IPS-NIHi7 (cell line): ENCODE data around the gene MIP.
"Not testable (repeated sequence)": the region's sequence is repeated elsewhere in the genome, so short reads cannot be mapped to it uniquely, and the experiment has no call there.

Experiments
- DNase-seq: peaks from one replicate; pipeline ENCODE4 v3.0.0; 2012; ENCODE audit warnings: mixed read lengths; ENCODE audit errors: extremely low spot score

Gene MIP

GRCh38 chr12:56468216-56469006 lies 14.0 kb upstream of the MIP start, which contains the start of gene SPRYD4:
TSS of gene SPRYD4 (plus strand) at chr12:56468578. CDS start at chr12:56468592, 14 bp downstream.
- DNase-seq, result peak; percentile 97

- peak; percentile 37 for DNase-seq
Measured at GRCh38 chr12:56462565-56462964, 8.1 kb upstream of the MIP start.

- no peak for DNase-seq
Measured at GRCh38 chr12:56461235-56462159, 7.0 kb upstream of the MIP start.

DNA sequence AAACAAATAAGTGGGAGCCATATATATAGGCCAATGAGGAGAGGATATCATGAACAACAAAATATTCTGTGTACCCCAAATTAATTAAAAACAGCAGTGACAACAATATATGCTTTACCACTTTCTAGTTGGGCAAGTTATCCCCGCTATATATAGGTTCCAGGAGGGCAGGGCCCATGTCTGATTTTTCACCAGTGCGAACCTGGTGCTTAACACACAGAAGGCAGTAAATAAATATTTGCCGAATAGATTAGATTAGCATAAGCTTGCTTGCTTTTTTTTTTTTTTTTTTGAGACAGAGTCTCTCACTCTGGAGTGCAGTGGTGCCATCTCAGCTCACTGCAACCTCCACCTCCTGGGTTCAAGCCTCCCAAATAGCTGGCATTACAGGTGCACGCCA lies 3.4 kb upstream of the MIP start:
- DNase-seq, result no peak

DNA sequence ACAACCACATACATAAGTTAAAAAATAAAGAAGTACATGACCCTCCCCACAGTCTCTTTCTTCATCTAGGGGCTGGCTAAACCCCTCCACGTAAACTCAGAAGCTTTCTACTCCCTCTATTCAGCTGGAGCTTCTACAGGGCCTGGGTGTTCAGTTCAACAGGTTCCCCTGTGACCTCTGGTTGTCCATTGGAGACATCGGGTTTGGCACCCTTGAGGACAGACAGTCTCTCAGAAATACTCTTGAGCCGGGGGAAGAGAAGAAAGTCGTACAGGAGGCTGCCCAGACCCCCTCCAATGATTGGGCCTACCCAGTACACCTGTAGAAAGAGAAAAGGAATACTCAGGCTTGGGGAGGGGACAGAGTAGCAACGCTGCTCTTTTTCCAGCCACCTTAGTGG lies 3.3 kb downstream of the MIP start:
- no peak for DNase-seq

- DNase-seq, result no peak
Measured at GRCh38 chr12:56450241-56450640, 4.2 kb downstream of the MIP start.

DNA sequence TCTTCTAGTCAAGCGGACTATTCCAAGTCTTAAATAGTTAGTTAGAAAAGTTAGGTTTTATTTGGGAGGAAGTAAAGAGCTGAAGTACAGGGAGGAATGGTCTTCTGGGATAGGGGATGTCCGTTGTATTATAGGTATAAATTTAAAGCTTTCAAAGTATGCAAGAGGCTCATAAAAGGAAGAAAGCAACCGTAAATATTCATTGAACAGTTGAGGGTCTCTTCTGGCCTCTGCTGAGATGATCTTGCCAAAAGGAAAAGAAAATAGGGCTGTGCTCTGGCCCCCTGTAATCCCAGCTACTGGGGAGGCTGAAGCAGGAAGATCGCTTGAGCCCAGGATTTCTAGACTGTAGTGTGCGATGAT lies 4.9 kb downstream of the MIP start:
- no peak for DNase-seq

GRCh38 chr12:56448860-56449621 lies 5.4 kb downstream of the MIP start, which contains the start of gene TIMELESS:
TSS of gene TIMELESS (minus strand) at chr12:56449426. CDS start at chr12:56434170, 15,256 bp downstream.
- DNase-seq, result peak; percentile 98

DNA sequence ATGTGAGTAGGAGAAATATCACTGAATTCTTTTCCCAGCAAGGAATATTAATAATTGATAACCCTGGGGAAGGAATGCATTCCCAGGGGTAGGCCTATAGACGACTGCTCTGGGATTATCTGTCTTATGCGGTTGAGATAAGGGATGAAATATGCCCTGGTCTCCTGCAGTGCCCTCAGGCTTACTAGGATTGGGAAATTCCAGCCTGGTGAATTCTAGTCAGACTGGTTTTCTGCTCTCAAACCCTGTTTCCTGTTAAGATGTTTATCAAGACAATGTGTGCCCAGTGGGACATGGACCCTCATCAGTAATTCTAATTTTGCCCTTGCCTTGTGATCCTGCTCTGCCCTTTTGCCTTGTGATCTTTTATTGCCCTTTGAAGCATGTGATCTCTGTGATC lies 11.2 kb downstream of the MIP start:
- not testable (repeated sequence) for DNase-seq

DNA sequence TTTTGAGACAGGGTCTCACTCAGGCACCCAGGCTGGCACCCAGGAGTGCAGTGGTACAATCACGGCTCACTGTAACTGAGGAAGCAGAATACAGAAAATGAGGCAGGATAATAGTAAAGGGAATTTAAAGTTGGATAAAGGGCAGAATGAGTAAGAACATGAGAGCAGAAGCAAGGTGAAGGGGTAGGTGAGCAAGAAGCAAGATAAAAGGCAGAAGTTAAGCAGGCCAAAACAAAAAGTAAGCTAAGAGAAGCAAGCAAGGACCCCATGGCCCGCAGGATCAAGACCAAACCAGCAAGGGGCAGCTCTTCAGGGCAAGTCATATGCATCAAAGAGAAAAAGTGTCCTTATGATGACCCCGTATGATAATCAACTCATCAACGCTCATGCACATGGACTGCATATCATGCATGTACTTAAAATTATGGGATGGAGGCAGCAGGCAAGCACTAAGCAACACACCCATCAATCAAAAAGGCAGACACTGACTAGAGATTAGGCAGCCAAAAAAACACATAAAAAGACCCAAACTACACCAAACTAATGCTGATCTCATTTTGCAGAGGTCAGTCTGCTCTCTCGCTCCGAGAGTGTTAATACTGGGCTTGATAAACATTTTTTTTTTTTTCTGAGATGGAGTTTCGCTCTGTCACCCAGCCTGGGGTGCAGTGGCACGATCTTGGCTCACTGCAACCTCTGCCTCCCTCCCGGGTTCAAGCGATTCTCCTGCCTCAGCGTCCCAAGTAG lies 16.9 kb downstream of the MIP start:
- no peak for DNase-seq

- DNase-seq, result no peak
Measured at GRCh38 chr12:56434828-56435227, 19.6 kb downstream of the MIP start.

DNA sequence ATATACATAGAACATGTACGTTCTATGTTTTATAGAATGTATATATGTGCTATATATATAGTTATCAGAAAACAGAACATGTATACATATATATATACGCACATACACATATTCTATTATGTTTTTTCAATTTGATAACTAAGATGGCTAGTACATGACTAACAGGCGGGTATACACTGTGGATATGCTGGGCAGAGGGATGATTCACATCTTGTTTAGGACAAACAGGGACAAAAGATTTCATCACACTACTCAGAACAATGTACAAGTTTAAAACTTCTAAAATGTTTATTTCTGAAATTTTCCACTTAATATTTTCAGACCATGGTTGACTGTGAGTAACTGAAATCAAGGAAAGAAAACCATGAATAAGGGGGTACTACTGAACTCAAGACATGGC lies 22.6 kb downstream of the MIP start:
- no peak for DNase-seq

DNA sequence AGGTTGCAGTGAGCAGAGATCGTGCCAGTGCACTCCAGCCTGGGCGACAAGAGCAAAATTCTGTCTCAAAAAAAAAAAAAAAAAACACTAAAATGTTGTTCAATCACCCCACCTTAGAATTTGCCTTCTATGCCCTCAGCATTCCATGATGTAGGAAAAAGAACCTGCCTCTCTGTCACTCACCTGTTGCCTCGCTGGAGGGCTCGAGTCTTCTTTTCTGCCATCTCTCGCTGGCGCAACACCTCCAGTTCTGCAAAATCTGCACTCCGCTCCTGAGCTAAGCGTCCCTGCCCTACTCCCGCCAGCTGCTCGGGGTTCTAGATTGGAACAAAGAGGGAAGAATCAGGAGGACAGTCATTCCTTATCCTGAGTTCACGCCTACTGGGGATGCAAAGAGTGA lies 23.2 kb downstream of the MIP start:
- DNase-seq, result no peak

- DNase-seq, result no peak
Measured at GRCh38 chr12:56425940-56426438, 28.5 kb downstream of the MIP start.

GRCh38 chr12:56425193-56425592 lies 29.3 kb downstream of the MIP start:
- no peak for DNase-seq

- no peak for DNase-seq
Measured at GRCh38 chr12:56420411-56420810, 34.0 kb downstream of the MIP start.

DNA sequence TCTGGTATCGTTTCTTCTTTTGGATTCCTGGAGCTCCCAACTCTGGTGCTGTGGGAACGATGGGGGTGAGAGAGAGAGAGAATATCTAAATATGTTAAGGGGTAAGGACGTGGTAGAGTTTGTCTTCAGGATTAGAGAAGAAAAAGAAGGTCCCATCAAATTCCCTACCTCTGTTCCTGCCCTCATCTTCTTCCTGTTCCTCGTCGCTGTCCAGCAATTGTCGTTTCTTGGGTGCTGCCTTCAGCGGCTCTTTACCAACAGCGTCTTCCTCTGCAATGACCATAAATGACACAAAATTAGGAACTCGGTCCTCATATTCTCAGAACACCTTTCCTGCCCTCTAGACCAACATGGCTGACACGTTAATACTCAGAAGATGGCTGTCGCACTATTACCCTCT lies 36.7 kb downstream of the MIP start:
- no peak for DNase-seq

DNA sequence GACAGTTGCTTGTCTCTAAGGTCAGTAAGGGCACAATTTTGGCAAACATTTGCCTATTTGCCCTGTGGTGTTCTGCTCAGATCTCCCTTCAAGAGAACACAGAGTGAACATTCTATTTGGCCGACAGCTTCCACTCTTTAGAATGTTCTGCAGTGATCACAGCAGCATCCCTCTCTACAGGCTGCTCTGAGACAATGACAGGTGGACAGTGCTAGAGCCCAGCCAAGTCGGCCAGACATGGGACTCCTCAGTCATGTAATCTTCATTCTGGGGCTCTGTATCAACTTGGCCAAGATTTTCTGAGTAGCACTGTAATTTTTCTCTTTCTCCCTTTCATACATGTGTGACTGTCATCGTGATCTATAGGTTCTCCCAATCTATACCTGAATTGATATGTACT lies 40.1 kb downstream of the MIP start:
- no peak for DNase-seq

GRCh38 chr12:56413392-56413791 lies 41.1 kb downstream of the MIP start:
- no peak for DNase-seq

GRCh38 chr12:56411781-56412639 lies 42.4 kb downstream of the MIP start:
- DNase-seq, result no peak
